ENCODE results near the gene NF1.

GRCh38 chr17:31293581-31293980 lies 198.8 kb downstream of the NF1 start:
- TF ChIP-seq CTCF (IDR thresholded peaks at IDR 0.05) (no peak), POLR2AphosphoS5 (IDR thresholded peaks at IDR 0.05) (no peak), EP300 (IDR thresholded peaks at IDR 0.05) (no peak)
